ENCODE results near the gene MINDY2. TPM values are rescaled to one million over a fixed set of nuclear protein-coding genes. Genes with fewer than 3 reads are reported as not detected.

MINDY2 gene
- total RNA-seq = 41.6 TPM

DNA sequence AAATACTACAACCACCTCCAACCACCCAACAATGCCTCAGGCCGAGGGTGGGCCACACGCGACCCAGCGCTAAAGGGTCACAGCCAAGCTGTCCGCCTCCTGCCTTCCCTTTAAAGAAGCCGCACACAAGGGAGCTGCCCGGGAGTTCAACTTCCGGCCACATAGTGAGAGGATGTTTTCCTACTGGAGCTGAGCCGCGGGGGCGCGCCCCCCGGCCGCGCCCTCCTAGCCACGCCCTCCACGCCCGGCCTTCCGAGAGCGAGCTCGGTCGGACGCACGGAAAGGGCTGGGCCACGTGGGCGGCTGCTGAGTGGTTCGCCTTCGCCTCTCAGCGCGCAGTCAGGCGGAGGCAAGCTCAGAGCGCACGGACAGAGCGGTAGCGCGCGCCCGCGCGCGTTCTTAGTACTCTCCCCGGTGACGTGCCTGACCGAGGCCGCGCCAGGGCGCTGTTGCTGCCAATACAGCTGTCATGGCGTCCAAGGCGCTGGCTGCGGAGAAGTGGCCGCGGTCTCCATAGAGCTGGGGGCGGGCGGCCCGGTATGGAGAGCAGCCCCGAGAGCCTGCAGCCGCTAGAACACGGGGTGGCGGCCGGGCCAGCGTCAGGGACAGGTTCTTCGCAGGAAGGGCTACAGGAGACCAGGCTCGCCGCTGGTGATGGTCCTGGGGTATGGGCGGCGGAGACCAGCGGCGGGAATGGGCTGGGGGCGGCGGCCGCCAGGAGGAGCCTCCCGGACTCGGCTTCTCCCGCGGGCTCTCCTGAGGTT lies at the start of gene MINDY2:
TSS of gene MINDY2 (plus strand) at position 446 of the 764 bp plus-strand sequence. CDS start at position 540, 94 bp downstream.
- DNase-seq (ENCODE audit: low spot score) = peak; percentile 98

DNA sequence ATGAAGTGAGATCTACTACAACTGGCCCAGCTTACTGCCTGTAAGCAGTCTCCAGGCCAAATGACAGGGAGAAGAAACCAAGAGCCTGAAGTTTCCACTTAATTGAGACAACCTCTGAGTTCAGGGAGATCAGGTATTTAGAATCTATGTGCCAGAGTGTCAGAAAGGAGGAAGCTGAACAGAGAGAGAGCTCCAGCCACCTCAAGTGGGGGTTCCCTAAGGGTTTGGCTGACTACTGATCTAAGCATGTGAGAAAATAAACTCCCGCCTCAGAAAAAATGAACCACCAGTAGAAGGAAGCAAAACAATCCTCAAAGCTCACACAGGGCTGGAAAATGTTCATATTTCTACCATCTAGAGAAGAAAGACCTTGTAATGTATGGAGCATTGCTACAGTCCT lies 46.6 kb upstream of the MINDY2 start:
- no peak for DNase-seq (ENCODE audit: low spot score)

GRCh38 chr15:58726867-58727266 lies 44.2 kb upstream of the MINDY2 start:
- no peak for DNase-seq (ENCODE audit: low spot score)

- no peak for DNase-seq (ENCODE audit: low spot score)
Measured at GRCh38 chr15:58731756-58732535, 39.2 kb upstream of the MINDY2 start.

GRCh38 chr15:58732625-58733363 lies 38.3 kb upstream of the MINDY2 start:
- no peak for DNase-seq (ENCODE audit: low spot score)

GRCh38 chr15:58734859-58735258 lies 36.2 kb upstream of the MINDY2 start:
- DNase-seq (ENCODE audit: low spot score) = no peak

- DNase-seq (ENCODE audit: low spot score) = no peak
Measured at GRCh38 chr15:58736018-58736643, 35.0 kb upstream of the MINDY2 start.

GRCh38 chr15:58737298-58737697 lies 33.8 kb upstream of the MINDY2 start:
- DNase-seq (ENCODE audit: low spot score) = no peak

- DNase-seq (ENCODE audit: low spot score) = no peak
Measured at GRCh38 chr15:58738046-58738707, 32.9 kb upstream of the MINDY2 start.

DNA sequence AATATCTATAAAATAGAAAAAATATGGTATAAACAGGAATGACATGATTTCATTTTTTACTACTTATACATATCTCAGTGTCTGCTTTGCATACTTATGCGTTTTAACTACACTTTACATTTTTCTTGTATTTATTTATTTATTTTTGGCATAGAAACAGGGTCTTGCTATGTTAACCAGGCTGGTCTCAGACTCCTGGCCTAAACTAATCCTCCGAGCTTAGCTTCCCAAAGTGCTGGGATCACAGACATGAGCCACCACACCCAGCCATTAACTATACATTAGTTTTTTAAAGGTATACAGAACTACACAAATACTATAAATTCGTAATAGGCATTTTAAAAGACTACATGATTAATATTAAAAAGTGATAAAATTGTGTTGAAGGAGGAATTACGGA lies 30.7 kb upstream of the MINDY2 start:
- no peak for DNase-seq (ENCODE audit: low spot score)

- DNase-seq (ENCODE audit: low spot score) = no peak
Measured at GRCh38 chr15:58741032-58741431, 30.1 kb upstream of the MINDY2 start.

- no peak for DNase-seq (ENCODE audit: low spot score)
Measured at GRCh38 chr15:58742022-58742813, 28.9 kb upstream of the MINDY2 start.

- DNase-seq (ENCODE audit: low spot score) = no peak
Measured at GRCh38 chr15:58742819-58743502, 28.1 kb upstream of the MINDY2 start.

DNA sequence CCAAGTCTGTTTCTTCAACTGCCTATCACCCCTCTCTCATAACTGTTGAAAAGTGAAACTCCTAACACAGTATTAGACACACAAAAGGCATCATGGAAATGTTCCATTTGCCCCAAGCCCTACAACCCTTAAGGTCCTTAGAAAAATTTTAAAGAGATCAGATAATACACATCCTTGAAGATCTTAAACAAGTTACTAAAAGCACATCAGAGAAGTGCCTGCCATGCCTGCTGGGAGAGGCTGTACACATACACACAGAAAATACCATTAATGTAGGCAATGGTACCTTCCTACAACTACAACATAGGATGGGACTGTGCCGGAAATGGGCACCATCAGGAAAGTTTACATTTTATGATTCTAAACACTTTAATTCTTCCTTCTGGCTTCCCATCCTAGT lies 24.9 kb upstream of the MINDY2 start:
- no peak for DNase-seq (ENCODE audit: low spot score)

DNA sequence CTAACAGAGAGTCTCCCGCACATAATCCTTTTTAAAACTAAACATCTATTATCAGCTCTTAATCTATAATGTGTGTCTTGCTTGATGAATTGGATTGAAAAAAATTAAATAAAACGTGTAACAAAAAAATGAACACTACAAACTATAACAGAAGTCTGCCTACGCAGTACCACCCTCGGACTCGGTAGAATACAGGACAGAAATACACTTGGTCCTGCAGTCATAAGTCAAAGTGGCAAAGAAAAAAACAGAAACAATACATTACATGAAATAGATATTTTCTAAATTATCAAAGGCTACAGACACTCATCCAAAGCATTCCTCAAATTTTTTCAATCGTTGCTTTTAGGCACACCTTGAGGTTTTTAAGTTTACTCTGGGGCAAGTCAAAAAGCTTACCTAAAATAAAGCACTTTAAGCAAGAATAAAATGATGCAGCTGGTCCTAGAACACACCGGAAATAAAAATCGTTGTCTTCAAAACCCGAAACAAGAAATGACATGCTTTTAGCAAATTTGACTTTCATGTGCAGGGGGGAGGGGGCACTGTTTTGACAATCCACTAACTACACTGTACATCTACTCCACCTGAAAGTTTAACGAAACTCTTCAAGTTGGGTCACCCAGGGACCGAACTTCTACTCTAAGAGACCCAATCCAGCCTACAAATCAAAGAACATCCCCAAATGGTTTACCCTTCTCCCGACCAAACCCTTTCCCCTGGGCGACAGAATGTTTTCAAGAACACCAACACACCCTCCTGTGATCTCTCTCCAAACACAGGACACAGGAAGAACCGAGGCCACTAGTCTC lies 22.9 kb upstream of the MINDY2 start:
- DNase-seq (ENCODE audit: low spot score) = no peak

GRCh38 chr15:58748852-58749531 lies 22.1 kb upstream of the MINDY2 start:
- peak; percentile 54 for DNase-seq (ENCODE audit: low spot score)

- peak; percentile 99 for DNase-seq (ENCODE audit: low spot score)
Measured at GRCh38 chr15:58749532-58750337, 21.4 kb upstream of the MINDY2 start, which contains the start of gene ADAM10. Gene ADAM10 (minus strand): TSS chr15:58749707. CDS start chr15:58749534, 173 bp downstream.
